Liver (tissue), 3 donors: ENCODE data around the gene POPDC2.

Experiments
- CTCF ChIP-seq: fragments of 150-350 bp; IDR thresholded peaks from 2 replicates; pipeline ENCODE4 v1.5.1; 2017; ENCODE audit warnings: improper control_type of control experiment, low read depth, low read length; ENCODE audit not compliant: missing input control
- FOXA1 ChIP-seq: IDR thresholded peaks from 2 replicates; pipeline ENCODE4 v1.6.1; 2016; ENCODE audit warnings: antibody characterized with exemption
- JUND ChIP-seq, 2 donors: IDR thresholded peaks; 2 replicates each; pipeline ENCODE4 v1.6.1; 2016; ENCODE audit warnings: antibody characterized with exemption in 2 of 2
- REST ChIP-seq: IDR thresholded peaks from 2 replicates; pipeline ENCODE4 v1.6.1; 2016; ENCODE audit warnings: antibody characterized with exemption, mild to moderate bottlenecking
- YY1 ChIP-seq: IDR thresholded peaks from 2 replicates; pipeline ENCODE4 v1.6.1; 2016; ENCODE audit warnings: antibody characterized with exemption, mild to moderate bottlenecking
- ZBTB33 ChIP-seq: IDR thresholded peaks from 2 replicates; pipeline ENCODE4 v1.6.1; 2016; ENCODE audit warnings: antibody characterized with exemption
- donor health status: healthy.
- donor health status: healthy.

GRCh38 chr3:119594066-119594465 is 66.3 kb downstream of the POPDC2 start:
- TF ChIP-seq REST (no peak), FOXA1 (no peak), CTCF (no peak), ZBTB33 (no peak), JUND (IDR thresholded peaks at IDR 0.05) (no peak), YY1 (no peak)
